ENCODE results near the gene NPTX1. TPM values are rescaled to one million over a fixed set of nuclear protein-coding genes. Genes with fewer than 3 reads are reported as not detected.

NPTX1 gene
- total and polyA plus RNA-seq, 2 of the 13 experiments (the other 11 are each of a cell fraction or from before 2014, with no cell fraction given), result 0.01 TPM; not detected in 1

DNA sequence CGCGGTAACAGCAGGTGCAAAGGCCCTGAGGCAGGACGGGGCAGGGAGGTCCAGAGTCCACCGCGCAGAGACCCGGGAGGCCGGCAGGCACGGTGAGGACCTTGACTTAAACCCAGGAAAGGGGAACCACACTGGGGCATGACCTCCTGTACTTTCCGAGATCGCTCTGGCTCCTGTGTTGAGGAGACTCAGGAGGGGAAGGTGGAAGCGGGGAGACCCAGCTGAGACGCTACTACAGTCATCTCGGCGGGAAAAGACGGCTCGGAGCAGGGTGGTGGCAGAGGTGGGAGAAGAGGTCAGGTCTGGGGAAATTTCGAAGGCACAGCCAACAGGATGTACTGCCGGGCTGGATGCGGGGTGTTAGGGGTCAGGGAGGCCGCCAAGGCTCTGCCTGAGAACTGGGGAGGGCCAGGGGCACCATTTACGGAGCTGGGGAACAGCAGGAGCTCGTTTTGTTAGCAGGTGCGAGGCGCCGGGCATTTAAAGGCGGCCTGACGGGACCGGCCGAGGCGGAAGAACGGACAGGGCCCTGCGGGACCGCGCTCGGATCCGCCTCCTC lies 22.3 kb downstream of the NPTX1 start (continued):
- TF ChIP-seq ZNF432 (CRISPR knock-in tag; IDR thresholded peaks at IDR 0.05; ENCODE audit: borderline replicate concordance), result 0 out of 2 replicates have a peak, but pooled peaks have one; percentile 27
- TF ChIP-seq ZNF781 (CRISPR knock-in tag; IDR thresholded peaks at IDR 0.05; ENCODE audit: borderline replicate concordance, not compliant biosample characterization), result no peak
- TF ChIP-seq RORA (CRISPR knock-in tag; IDR thresholded peaks at IDR 0.05), result no peak
- no peak; the same call in 1 of the 2 replicates for TF ChIP-seq ZNF547 (CRISPR knock-in tag; IDR thresholded peaks at IDR 0.05)
- no peak for TF ChIP-seq ZNF207 (IDR thresholded peaks at IDR 0.05; ENCODE audit: borderline replicate concordance)
- no peak for TF ChIP-seq CCAR2 (optimal IDR thresholded peaks at IDR 0.05; ENCODE audit: low read depth, low read length)
- no peak for TF ChIP-seq ELF1 (CRISPR knock-in tag; IDR thresholded peaks at IDR 0.05)
- no peak for TF ChIP-seq GMEB2 (CRISPR knock-in tag; IDR thresholded peaks at IDR 0.05; ENCODE audit: low read depth)
- TF ChIP-seq NCOR1 (IDR thresholded peaks at IDR 0.05; ENCODE audit: borderline replicate concordance, low read length), result no peak
- TF ChIP-seq ZNF615 (CRISPR knock-in tag; IDR thresholded peaks at IDR 0.05; ENCODE audit: borderline replicate concordance), result no peak
- TF ChIP-seq CEBPG (CRISPR knock-in tag; IDR thresholded peaks at IDR 0.05), result no peak
- no peak for TF ChIP-seq MXD4 (CRISPR knock-in tag; IDR thresholded peaks at IDR 0.05)
- TF ChIP-seq ZNF674 (CRISPR knock-in tag; IDR thresholded peaks at IDR 0.05; ENCODE audit: low read depth), result no peak
- no peak for TF ChIP-seq ZNF281 (CRISPR knock-in tag; IDR thresholded peaks at IDR 0.05; ENCODE audit: borderline replicate concordance)
- no peak for TF ChIP-seq ZNF557 (CRISPR knock-in tag; IDR thresholded peaks at IDR 0.05)
- no peak for TF ChIP-seq ATRX (CRISPR knock-in tag; IDR thresholded peaks at IDR 0.05; ENCODE audit: borderline replicate concordance)
- TF ChIP-seq ZNF646 (CRISPR knock-in tag; IDR thresholded peaks at IDR 0.05), result no peak
- peak; percentile 26 for TF ChIP-seq PTBP1 (IDR thresholded peaks at IDR 0.05; ENCODE audit: low read depth, low read length, poor library complexity, severe bottlenecking)
- TF ChIP-seq KMT2B (CRISPR knock-in tag; IDR thresholded peaks at IDR 0.05), result no peak
- TF ChIP-seq ZNF546 (CRISPR knock-in tag; conservative IDR thresholded peaks at IDR 0.05), result no peak
- TF ChIP-seq FOXK1 (CRISPR knock-in tag; IDR thresholded peaks at IDR 0.05; ENCODE audit: borderline replicate concordance, low read depth), result no peak
